GM12878 (cell line): ENCODE results near the gene SLC5A6.

Source experiments
- ATF7 ChIP-seq: fragments of 450-650 bp; IDR thresholded peaks from 2 replicates; pipeline ENCODE4 v1.6.1; 2016; ENCODE audit warnings: low read depth, mild to moderate bottlenecking
- BMI1 ChIP-seq: fragments of 450-650 bp; IDR thresholded peaks from 2 replicates; pipeline ENCODE4 v1.6.1; 2016; ENCODE audit warnings: mild to moderate bottlenecking, moderate library complexity, borderline replicate concordance
- CTCF ChIP-seq, 3 experiments: IDR thresholded peaks in 2 of 3; conservative IDR thresholded peaks in 1 of 3; 2 replicates each; pipeline ENCODE4 v1.5.1; 2011; ENCODE audit warnings: low read depth in 3 of 3, low read length in 3 of 3, mild to moderate bottlenecking in 3 of 3, control low read depth in 2 of 3, moderate library complexity in 2 of 3, inconsistent platforms in 1 of 3, mixed read lengths in 1 of 3; ENCODE audit not compliant: control insufficient read depth in 2 of 3, insufficient read depth in 1 of 3; ENCODE audit errors: extremely low read depth in 1 of 3
- EP300 ChIP-seq, 2 experiments: fragments of 150-350 bp in 1 of 2; IDR thresholded peaks; 2 replicates each; pipeline ENCODE4 v1.6.1; 2011 to 2012; ENCODE audit warnings: low read depth in 2 of 2, low read length in 2 of 2, borderline replicate concordance in 1 of 2, improper control_type of control experiment in 1 of 2, inconsistent platforms in 1 of 2; ENCODE audit not compliant: control insufficient read depth in 1 of 2
- EZH2 ChIP-seq: IDR thresholded peaks from 2 replicates; pipeline ENCODE4 v1.6.1; 2012; ENCODE audit warnings: low read depth, mild to moderate bottlenecking, control low read depth, inconsistent platforms, low read length, borderline replicate concordance; ENCODE audit not compliant: control insufficient read depth
- HSF1 ChIP-seq: fragments of 150-350 bp; IDR thresholded peaks from 2 replicates; pipeline ENCODE4 v1.6.1; 2014; ENCODE audit warnings: mild to moderate bottlenecking, low read depth, low read length
- MAX ChIP-seq: IDR thresholded peaks from 2 replicates; pipeline ENCODE4 v1.6.1; 2012; ENCODE audit warnings: low read depth, low read length, improper control_type of control experiment
- MLLT1 ChIP-seq: fragments of 450-650 bp; IDR thresholded peaks from 2 replicates; pipeline ENCODE4 v1.6.1; 2016; ENCODE audit warnings: mild to moderate bottlenecking
- NRF1 ChIP-seq: conservative IDR thresholded peaks from 2 replicates; pipeline ENCODE4 v1.6.1; 2011; ENCODE audit warnings: mild to moderate bottlenecking, low read depth, low read length, improper control_type of control experiment
- POLR2A ChIP-seq: IDR thresholded peaks from 2 replicates; pipeline ENCODE4 v1.6.1; 2011; ENCODE audit warnings: low read depth, mild to moderate bottlenecking, low read length
- SPI1 ChIP-seq: IDR thresholded peaks from 2 replicates; pipeline ENCODE4 v1.6.1; 2011; ENCODE audit warnings: low read depth, mild to moderate bottlenecking, low read length, moderate library complexity, borderline replicate concordance; ENCODE audit not compliant: insufficient read depth
- SUZ12 ChIP-seq: fragments of 200-600 bp; sonication (generic); IDR thresholded peaks from one replicate; pipeline ENCODE4 v1.6.1; 2018; ENCODE audit warnings: antibody characterized with exemption, mild to moderate bottlenecking; ENCODE audit not compliant: unreplicated experiment
- TARDBP ChIP-seq: IDR thresholded peaks from 2 replicates; pipeline ENCODE4 v1.6.1; 2016; ENCODE audit warnings: borderline replicate concordance
- TCF12 ChIP-seq: IDR thresholded peaks from 2 replicates; pipeline ENCODE4 v1.6.1; 2011; ENCODE audit warnings: low read depth, mild to moderate bottlenecking, low read length

- no peak for TF ChIP-seq EP300 (IDR thresholded peaks at IDR 0.05; ENCODE audit: borderline replicate concordance in 1 of 2, control insufficient read depth in 1 of 2, low read depth in 2 of 2, low read length in 2 of 2)
- no peak for TF ChIP-seq EZH2
- no peak for TF ChIP-seq SPI1
- no peak for TF ChIP-seq POLR2A
- TF ChIP-seq TCF12, result no peak
- no peak for TF ChIP-seq CTCF (IDR thresholded peaks at IDR 0.05 in 2 of 3, conservative IDR thresholded peaks at IDR 0.05 in 1 of 3; ENCODE audit: control insufficient read depth in 2 of 3, extremely low read depth in 1 of 3, insufficient read depth in 1 of 3, low read depth in 3 of 3, low read length in 3 of 3)
- no peak for TF ChIP-seq BMI1
- TF ChIP-seq NRF1, result no peak
- no peak for TF ChIP-seq SUZ12
- TF ChIP-seq TARDBP, result no peak
- TF ChIP-seq MLLT1, result no peak
- TF ChIP-seq ATF7, result no peak
- no peak for TF ChIP-seq HSF1
- TF ChIP-seq MAX, result no peak
Observed at GRCh38 chr2:27184115-27184514, 28.0 kb downstream of the SLC5A6 start.
